ENCODE measurements around the gene PPP2R2C.

DNA sequence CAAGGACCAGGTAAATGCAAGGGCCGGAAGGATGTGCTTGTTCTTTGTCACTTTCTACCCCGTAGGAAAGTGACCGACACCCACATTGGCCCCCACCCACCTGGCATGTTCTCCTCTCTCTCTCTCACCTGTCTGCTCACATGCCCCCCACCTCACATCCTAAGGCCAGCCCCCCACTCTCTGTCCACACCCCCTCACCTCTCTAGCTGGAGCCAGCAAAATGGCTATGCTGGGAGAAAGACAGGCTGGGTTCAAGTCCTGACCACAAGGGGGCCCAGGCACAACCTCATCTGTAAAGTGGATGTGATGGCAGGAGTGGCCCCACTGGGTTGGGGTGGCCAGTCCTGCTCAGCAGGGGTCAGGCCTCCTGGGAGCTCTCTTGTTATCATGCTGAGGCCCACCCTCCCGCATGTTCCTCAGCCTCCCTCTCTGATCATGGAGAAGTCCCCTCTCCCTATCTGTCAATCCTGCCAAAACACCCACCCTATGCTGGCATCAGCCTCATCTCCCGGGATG lies 1.7 kb upstream of the PPP2R2C start:
- TF ChIP-seq EZH2phosphoT487 (IDR thresholded peaks at IDR 0.05; ENCODE audit: insufficient read depth, low read depth) (no peak), EZH2 (IDR thresholded peaks at IDR 0.05; ENCODE audit: insufficient read depth, poor library complexity, severe bottlenecking) (no peak)
